Psoas muscle (tissue), 8 donors: ENCODE results near the gene TOGARAM2. TPM values are rescaled to one million over a fixed set of nuclear protein-coding genes. Genes with fewer than 3 reads are reported as not detected.

Experiments
- ATAC-seq, 4 donors: fragments of 200-7000 bp; cut with Tn5 transposase; one replicate each; pipeline ENCODE4 v1.9.1; 2020; ENCODE audit warnings: moderate library complexity in 3 of 4, mild to moderate bottlenecking in 2 of 4
- DNase-seq, 2 donors: peaks; one replicate each; pipeline ENCODE4 v3.0.0-alpha.2; 2020
- H3K27ac ChIP-seq: fragments of 200-600 bp; one replicate; pipeline ENCODE4 v1.8.0; 2022
- H3K27me3 ChIP-seq, 3 donors: fragments of 200-600 bp in 1 of 3; one replicate each; pipeline versions ENCODE4 v1.6.1 to v1.8.0; 2013 to 2022; ENCODE audit warnings: low read length in 2 of 3, mild to moderate bottlenecking in 2 of 3, moderate library complexity in 1 of 3; ENCODE audit not compliant: insufficient read depth in 3 of 3
- H3K36me3 ChIP-seq, 2 donors: fragments of 200-600 bp in 1 of 2; one replicate each; pipeline versions ENCODE4 v1.6.1 to v1.8.0; 2013 to 2022; ENCODE audit warnings: low read depth in 1 of 2, mild to moderate bottlenecking in 1 of 2, moderate library complexity in 1 of 2; ENCODE audit not compliant: insufficient read depth in 1 of 2
- H3K4me1 ChIP-seq: fragments of 200-600 bp; one replicate; pipeline ENCODE4 v1.8.0; 2022
- H3K4me3 ChIP-seq: fragments of 200-600 bp; one replicate; pipeline ENCODE4 v1.8.0; 2022; ENCODE audit warnings: mild to moderate bottlenecking
- H3K9me3 ChIP-seq: fragments of 200-600 bp; one replicate; pipeline ENCODE4 v1.8.0; 2022
- WGBS, 3 donors: extraction: QIAGEN DNeasy Blood & Tissue Kit; methylation state at CpG; one replicate each; pipeline versions ENCODE4 v1.1.6 to v1.1.7; 2013; 5-methylcytosine and 5-hydroxymethylcytosine counted together
- intact Hi-C, 2 donors: fragments of 100-400 bp; cut with DNase I; formaldehyde crosslinking; loops; one replicate each; pipeline versions ENCODE4 v1.11.0 to v1.14.2; 2022
- polyA plus RNA-seq, 3 donors: library from polyadenylated mRNA; stranded (reverse); fragments of 200-250 nt; gene quantifications; one replicate each; pipeline ENCODE4 v1.2.3, GENCODE V29; 2013
- total RNA-seq, 4 donors: library from RNA; stranded (reverse); fragmentation: NEBNext Ultra II Directional in 2 of 4; extraction: Animal tissue kit (Norgen Biotek cat#: 25700) in 2 of 4; gene quantifications; one replicate each; pipeline versions ENCODE4 v1.2.1 to v1.2.4, GENCODE V29; 2021 to 2023
- TF ChIP-seq, protein P1 (sequence below): fragments of 200-600 bp; IDR thresholded peaks from one replicate; pipeline ENCODE4 v1.8.0; 2022; ENCODE audit warnings: antibody characterized with exemption
- donor health status: healthy with polysubstance abuse.
- donor health status: DM: no; HTN: no; CAD: no; lungs with moderate emphysema.
- donor health status: Bipolar disorder and iron deficiency.
- donor health status: healthy.
- donor health status: DM: yes; HTN: yes; CAD: no.
- donor health status: DM: no; HTN: no; CAD: no.
- donor health status: DM: no; HTN: no; CAD: no.
- donor health status: DM: yes; HTN: yes; CAD: no.

The TOGARAM2 gene
- total and polyA plus RNA-seq, 7 donors: 2.2 to 98.4 (median 28.6) TPM

DNA sequence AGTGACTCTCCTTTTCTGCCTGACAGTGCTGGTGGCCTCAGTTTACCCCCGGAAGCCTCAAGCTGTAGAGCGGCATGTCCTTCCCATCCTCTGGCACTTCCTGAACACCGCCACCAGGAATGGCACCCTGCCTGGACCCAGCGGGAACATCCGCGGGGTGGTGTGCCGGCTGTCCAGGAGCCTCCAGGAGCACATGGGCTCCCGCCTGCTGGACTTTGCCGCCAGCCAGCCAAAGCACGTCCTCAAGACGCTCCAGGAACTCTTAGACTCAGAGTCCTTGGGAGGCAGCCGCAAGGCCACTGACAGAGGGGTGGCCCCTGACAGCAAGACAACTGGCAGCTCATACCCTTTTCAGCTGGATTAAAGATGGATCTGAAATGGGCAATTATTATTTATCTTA is 70.6 kb downstream of the TOGARAM2 start:
- Histone ChIP-seq H3K27ac (no peak overlapping the region), H3K36me3 (peaks cover 0 to 13% of the 10 kb centered on the region in 2 donors), H3K9me3 (no peaks in the 10 kb centered on the region), H3K27me3 (no peaks in the 10 kb centered on the region), H3K4me3 (no peak overlapping the region), H3K4me1 (no peaks in the 10 kb centered on the region)
- WGBS, 3 donors: 90 to 92% (median 90%) methylated on average over 12 of the region's 12 CpGs
- TF ChIP-seq, protein P1, sequence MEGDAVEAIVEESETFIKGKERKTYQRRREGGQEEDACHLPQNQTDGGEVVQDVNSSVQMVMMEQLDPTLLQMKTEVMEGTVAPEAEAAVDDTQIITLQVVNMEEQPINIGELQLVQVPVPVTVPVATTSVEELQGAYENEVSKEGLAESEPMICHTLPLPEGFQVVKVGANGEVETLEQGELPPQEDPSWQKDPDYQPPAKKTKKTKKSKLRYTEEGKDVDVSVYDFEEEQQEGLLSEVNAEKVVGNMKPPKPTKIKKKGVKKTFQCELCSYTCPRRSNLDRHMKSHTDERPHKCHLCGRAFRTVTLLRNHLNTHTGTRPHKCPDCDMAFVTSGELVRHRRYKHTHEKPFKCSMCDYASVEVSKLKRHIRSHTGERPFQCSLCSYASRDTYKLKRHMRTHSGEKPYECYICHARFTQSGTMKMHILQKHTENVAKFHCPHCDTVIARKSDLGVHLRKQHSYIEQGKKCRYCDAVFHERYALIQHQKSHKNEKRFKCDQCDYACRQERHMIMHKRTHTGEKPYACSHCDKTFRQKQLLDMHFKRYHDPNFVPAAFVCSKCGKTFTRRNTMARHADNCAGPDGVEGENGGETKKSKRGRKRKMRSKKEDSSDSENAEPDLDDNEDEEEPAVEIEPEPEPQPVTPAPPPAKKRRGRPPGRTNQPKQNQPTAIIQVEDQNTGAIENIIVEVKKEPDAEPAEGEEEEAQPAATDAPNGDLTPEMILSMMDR: no peak
- DNase-seq: no peak
- ATAC-seq: peak in 3 of 4 donors; percentile 6 to 19 (median 11)
- intact Hi-C loops: no loop called here

DNA sequence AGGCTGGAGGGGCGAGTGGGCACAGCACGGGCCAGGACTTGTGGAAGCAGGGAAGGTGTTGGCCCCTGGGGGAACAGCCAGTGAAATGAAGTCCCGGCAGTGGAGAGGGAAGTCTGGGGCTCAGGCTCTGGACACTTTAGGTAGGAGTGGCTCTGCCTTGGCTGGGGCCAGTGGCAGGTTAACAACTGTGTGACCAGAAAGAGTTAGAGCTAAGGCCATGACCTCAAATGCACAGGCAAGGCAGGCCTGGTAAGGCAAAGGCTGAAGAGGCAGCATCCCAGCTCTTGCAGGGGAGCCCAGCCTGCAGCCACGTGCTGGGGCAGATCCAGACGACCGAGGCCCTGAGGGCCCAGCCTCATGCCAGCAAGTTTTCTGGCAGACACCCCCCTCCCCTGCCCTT is 71.7 kb downstream of the TOGARAM2 start:
- 67 to 77% (median 76%) methylated on average over 6 of the region's 6 CpGs for WGBS, 3 donors
- ATAC-seq: peak in 2 of 4 donors; percentile 15 to 24
- TF ChIP-seq, protein P1: no peak

DNA sequence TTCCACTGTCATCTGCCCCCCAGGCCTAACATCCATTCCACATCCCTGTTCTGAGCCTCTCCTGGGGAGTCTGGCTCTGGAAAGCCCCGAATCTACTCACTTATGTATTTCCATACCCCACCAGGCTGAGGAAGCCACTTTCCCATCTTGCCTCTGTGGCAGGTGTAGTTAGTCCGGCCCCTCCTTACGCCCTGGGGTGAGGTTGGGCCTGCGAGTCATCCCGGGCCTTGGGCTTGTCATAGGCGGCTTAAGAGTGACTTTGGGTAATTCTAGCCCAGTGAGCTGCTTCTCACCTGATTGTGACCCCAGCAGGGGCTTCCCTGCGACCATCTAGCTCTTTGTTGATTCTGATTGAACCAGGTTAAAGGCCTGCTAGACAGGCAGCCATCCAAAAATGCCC is 72.1 kb downstream of the TOGARAM2 start:
- Histone ChIP-seq H3K9me3 (no peaks in the 10 kb centered on the region), H3K4me3 (no peak overlapping the region), H3K4me1 (no peaks in the 10 kb centered on the region), H3K36me3 (peaks cover 0 to 9% of the 10 kb centered on the region in 2 donors), H3K27me3 (no peaks in the 10 kb centered on the region), H3K27ac (no peak overlapping the region)
- DNase-seq: no peak
- TF ChIP-seq, protein P1: no peak
- intact Hi-C loops: no loop called here
- 76 to 86% (median 85%) methylated on average over 7 of the region's 7 CpGs for WGBS, 3 donors
- peak in 3 of 4 donors; percentile 30 to 41 (median 35) for ATAC-seq

More for the DNA sequence above, 71.7 kb downstream of the TOGARAM2 start:
- Histone ChIP-seq H3K4me3 (no peak overlapping the region), H3K9me3 (no peaks in the 10 kb centered on the region), H3K36me3 (peaks cover 0 to 9% of the 10 kb centered on the region in 2 donors), H3K4me1 (no peaks in the 10 kb centered on the region), H3K27me3 (no peaks in the 10 kb centered on the region), H3K27ac (no peak overlapping the region)
- intact Hi-C loops: no loop called here
- no peak for DNase-seq

DNA sequence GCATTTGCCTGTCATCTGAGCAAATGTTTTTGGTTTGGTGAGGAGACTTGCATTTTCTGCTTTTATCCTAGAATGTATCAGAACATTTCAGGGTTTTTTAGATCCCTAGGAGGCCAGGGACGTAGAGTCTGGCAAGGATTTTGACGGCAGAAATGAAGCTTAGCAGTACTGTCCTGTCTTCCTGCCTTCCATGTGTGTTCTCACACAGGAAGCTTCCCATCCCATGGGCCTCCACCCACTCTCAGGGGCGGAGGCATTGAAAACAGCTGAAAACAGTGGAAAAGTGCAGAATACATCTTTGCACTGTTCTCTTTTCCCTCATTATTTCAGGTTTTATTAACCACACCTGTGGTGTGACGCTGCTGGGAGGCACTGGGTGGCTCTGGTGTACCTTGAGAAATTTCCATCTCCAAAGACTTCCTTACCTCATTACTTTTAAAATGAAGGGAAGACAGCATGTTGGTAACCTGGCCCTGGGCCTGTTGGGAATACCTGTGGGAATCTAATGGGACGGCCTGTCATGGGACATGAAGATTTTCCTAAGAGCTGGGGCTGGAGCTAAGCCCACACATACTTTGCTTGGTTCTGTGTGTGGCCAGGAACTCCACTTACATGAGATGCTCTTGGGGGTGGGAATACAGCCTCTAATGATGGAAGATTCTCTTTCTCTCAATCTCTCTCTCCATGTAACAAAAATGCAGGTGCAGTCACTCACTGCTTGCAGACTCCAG is 72.7 kb downstream of the TOGARAM2 start:
- no peak for ATAC-seq
- TF ChIP-seq, protein P1: no peak
- Histone ChIP-seq H3K27ac (no peak overlapping the region), H3K9me3 (no peaks in the 10 kb centered on the region), H3K27me3 (no peaks in the 10 kb centered on the region), H3K36me3 (peaks cover 0 to 9% of the 10 kb centered on the region in 2 donors), H3K4me3 (no peak overlapping the region), H3K4me1 (no peaks in the 10 kb centered on the region)
- 64 to 73% (median 72%) methylated on average over 5 of the region's 5 CpGs for WGBS, 3 donors
- intact Hi-C loops: no loop called here
- no peak for DNase-seq
